A673 (cell line): ENCODE data around the gene TET1. TPM values are rescaled to one million over a fixed set of nuclear protein-coding genes. Genes with fewer than 3 reads are reported as not detected.
"Not testable (repeated sequence)": the region's sequence is repeated elsewhere in the genome, so short reads cannot be mapped to it uniquely, and the experiment has no call there.

ENCODE experiments used
- BruUV-seq: library from RNA; stranded (reverse); fragments of 400-500 nt; replicated peaks from 2 replicates; lab custom pipeline; 2021; lab: Mats Ljungman, UMichigan
- CTCF ChIA-PET: fragments of 300-600 bp; sonication (Branson Sonifier 250); formaldehyde crosslinking; loops from one replicate; lab custom pipeline; 2022; ENCODE audit warnings: antibody characterized with exemption; lab: Charles Lee
- POLR2A ChIA-PET: fragments of 300-600 bp; sonication (Branson Sonifier 250); formaldehyde crosslinking; loops from one replicate; lab custom pipeline; 2022; ENCODE audit warnings: antibody characterized with exemption; ENCODE audit not compliant: low non-redundant PET; lab: Charles Lee
- DNase-seq: peaks from one replicate; pipeline ENCODE4 v3.0.0-alpha.2; 2015; ENCODE audit warnings: low spot score
- H3K27ac ChIP-seq: fragments of 200-600 bp; sonication (generic); 2 replicates; pipeline ENCODE4 v1.5.1; 2016; ENCODE audit warnings: mixed run types, low read depth, mild to moderate bottlenecking, mixed read lengths, antibody characterized with exemption, low read length; ENCODE audit not compliant: poor library complexity, severe bottlenecking
- H3K27me3 ChIP-seq: fragments of 200-600 bp; sonication (generic); replicated peaks from 2 replicates; pipeline ENCODE4 v1.6.1; 2017; ENCODE audit warnings: mixed run types, low read depth, mild to moderate bottlenecking, mixed read lengths, antibody characterized with exemption, low read length; ENCODE audit not compliant: insufficient read depth, poor library complexity
- H3K36me3 ChIP-seq: fragments of 200-600 bp; sonication (generic); 2 replicates; pipeline ENCODE4 v1.6.1; 2016; ENCODE audit warnings: mixed run types, mild to moderate bottlenecking, mixed read lengths, antibody characterized with exemption, low read length; ENCODE audit not compliant: insufficient read depth, poor library complexity, severe bottlenecking
- H3K4me1 ChIP-seq: fragments of 200-600 bp; sonication (generic); 2 replicates; pipeline ENCODE4 v1.6.1; 2017; ENCODE audit warnings: mixed run types, mild to moderate bottlenecking, mixed read lengths, antibody characterized with exemption, low read length; ENCODE audit not compliant: insufficient read depth, poor library complexity, severe bottlenecking
- H3K4me3 ChIP-seq: fragments of 200-600 bp; sonication (generic); 2 replicates; pipeline ENCODE4 v1.5.1; 2016; ENCODE audit warnings: low read depth, mixed run types, mild to moderate bottlenecking, mixed read lengths, low read length; ENCODE audit not compliant: poor library complexity, severe bottlenecking
- H3K9me3 ChIP-seq: fragments of 200-600 bp; sonication (generic); 2 replicates; pipeline ENCODE4 v1.6.1; 2016; ENCODE audit warnings: mixed run types, low read depth, mild to moderate bottlenecking, mixed read lengths, antibody characterized with exemption, low read length; ENCODE audit not compliant: poor library complexity, severe bottlenecking
- EZH2 ChIP-seq: fragments of 200-600 bp; sonication (generic); IDR thresholded peaks from 2 replicates; pipeline ENCODE4 v1.6.1; 2017; ENCODE audit warnings: borderline replicate concordance, low read depth, mild to moderate bottlenecking, mixed read lengths, antibody characterized with exemption, low read length; ENCODE audit not compliant: poor library complexity, severe bottlenecking
- intact Hi-C: fragments of 100-400 bp; cut with micrococcal nuclease; formaldehyde crosslinking; loops from one replicate; pipeline ENCODE4 v1.10.0; 2022; ENCODE audit not compliant: unreplicated experiment
- total RNA-seq: library from RNA; stranded (reverse); gene quantifications from 2 replicates; pipeline ENCODE4 v1.2.3, GENCODE V29; 2021
- TF ChIP-seq, protein P1 (sequence below): fragments of 300-800, 200-600 bp; sonication (generic); conservative IDR thresholded peaks from 2 replicates; pipeline ENCODE4 v1.5.1; 2017; ENCODE audit warnings: low read depth, mild to moderate bottlenecking, antibody characterized with exemption, low read length, moderate library complexity, mixed read lengths

TET1 gene
- total RNA-seq, 1 experiment from 2014 or later = 15.2 TPM

DNA sequence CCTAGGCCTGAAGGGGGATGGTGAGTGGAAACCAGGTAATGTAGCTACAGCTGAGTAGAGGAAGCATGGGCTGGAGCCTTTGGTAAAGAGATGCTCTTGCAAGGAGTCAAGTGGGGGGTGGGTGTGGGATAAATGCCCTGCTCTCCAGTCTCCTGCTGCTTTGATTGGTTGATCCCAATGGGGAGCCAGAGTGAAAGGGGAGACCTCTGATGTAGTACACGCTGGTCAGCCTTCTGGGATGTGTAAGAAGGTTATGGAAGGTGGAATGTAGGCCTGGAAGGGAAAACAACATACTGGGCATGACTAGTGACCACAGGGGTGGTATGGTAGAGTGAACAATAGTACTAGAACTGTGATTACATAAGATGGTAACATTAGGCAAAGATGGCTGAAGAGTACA is 44.3 kb downstream of the TET1 start:
- Histone ChIP-seq H3K27me3 (no peaks in the 10 kb centered on the region), H3K4me3 (no peak overlapping the region), H3K36me3 (peaks cover 4% of the 10 kb centered on the region), H3K27ac (no peak overlapping the region), H3K4me1 (peaks cover 26% of the 10 kb centered on the region), H3K9me3 (no peaks in the 10 kb centered on the region)
- no TSS peak for BruUV-seq
- no peak for DNase-seq
- no peak for TF ChIP-seq EZH2
- ChIA-PET POLR2A (no interaction called here), CTCF (no interaction called here)
- intact Hi-C loops = no loop called here

DNA sequence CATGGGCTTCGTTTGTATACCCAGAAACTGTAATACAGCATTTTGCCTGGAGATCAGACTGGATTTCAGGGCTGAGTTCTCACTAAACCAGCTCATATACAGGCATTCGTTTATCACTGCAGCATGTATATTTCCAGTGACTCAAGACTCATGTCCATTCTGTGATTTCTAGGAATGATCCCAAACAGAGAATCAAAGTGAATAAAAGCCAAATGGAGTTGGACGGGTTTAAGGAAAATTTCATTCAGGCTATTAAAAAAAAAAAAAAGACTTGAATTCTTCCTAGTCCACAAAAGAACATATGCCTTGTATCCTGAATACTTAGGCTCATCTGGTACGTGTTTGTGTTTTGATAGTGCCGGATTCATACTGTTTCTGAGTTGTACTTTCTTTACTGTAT is 46.8 kb downstream of the TET1 start:
- DNase-seq = no peak
- intact Hi-C loops = no loop called here
- peak overlapping the region; percentile 3 for H3K27ac ChIP-seq
- no peaks in the 10 kb centered on the region for H3K9me3 ChIP-seq
- no peak overlapping the region for H3K4me3 ChIP-seq
- CTCF ChIA-PET = no interaction called here
- peaks cover 7% of the 10 kb centered on the region for H3K4me1 ChIP-seq
- peaks cover 4% of the 10 kb centered on the region for H3K36me3 ChIP-seq
- no peaks in the 10 kb centered on the region for H3K27me3 ChIP-seq
- TF ChIP-seq, protein P1, sequence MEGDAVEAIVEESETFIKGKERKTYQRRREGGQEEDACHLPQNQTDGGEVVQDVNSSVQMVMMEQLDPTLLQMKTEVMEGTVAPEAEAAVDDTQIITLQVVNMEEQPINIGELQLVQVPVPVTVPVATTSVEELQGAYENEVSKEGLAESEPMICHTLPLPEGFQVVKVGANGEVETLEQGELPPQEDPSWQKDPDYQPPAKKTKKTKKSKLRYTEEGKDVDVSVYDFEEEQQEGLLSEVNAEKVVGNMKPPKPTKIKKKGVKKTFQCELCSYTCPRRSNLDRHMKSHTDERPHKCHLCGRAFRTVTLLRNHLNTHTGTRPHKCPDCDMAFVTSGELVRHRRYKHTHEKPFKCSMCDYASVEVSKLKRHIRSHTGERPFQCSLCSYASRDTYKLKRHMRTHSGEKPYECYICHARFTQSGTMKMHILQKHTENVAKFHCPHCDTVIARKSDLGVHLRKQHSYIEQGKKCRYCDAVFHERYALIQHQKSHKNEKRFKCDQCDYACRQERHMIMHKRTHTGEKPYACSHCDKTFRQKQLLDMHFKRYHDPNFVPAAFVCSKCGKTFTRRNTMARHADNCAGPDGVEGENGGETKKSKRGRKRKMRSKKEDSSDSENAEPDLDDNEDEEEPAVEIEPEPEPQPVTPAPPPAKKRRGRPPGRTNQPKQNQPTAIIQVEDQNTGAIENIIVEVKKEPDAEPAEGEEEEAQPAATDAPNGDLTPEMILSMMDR = no peak
- TF ChIP-seq EZH2 = no peak
- POLR2A ChIA-PET = no interaction called here
- BruUV-seq = no TSS peak

DNA sequence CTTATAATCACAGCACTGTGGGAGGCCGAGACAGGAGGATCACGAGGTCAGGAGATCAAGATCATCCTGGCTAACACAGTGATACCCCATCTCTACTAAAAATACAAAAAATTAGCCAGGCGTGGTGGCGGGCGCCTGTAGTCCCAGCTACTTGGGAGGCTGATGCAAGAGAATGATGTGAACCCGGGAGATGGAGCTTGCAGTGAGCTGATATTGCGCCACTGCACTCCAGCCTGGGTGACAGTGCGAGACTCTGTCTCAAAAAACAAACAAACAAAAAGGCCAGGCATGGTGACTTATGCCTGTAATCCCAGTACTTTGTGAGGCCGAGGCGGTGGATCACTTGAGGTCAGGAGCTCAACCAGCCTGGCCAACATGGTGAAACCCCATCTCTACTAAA is 49.9 kb downstream of the TET1 start:
- CTCF ChIA-PET = interaction anchor here (0.6 kb wide), 1 partner anchor 17 kb away, joined by 11 read pairs; no protein-coding TSS in a partner anchor
- H3K27ac ChIP-seq, H3K27me3 ChIP-seq, H3K9me3 ChIP-seq, H3K36me3 ChIP-seq, DNase-seq, H3K4me1 ChIP-seq, POLR2A ChIA-PET, H3K4me3 ChIP-seq, BruUV-seq, intact Hi-C loops: not testable (repeated sequence)

DNA sequence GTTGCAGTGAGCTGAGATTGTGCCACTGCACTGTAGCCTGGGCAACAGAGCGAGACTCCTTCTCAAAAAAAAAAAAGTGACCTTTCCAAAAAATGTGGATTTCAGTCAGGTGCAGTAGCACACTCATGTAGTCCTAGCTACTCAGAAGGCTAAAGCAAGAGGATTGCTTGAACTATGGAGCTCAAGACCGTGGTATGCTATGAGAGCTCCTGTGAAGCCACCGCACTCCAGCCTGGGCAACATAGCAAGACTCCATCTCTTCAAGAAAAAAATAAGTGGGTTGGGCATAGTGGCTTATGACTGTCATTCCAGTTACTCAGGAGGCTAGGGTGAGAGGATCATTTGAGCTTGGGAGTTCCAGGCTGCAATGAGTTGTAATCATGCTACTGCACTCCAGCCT is 51.1 kb downstream of the TET1 start:
- BruUV-seq = no TSS peak
- POLR2A ChIA-PET = interaction anchor here (0.7 kb wide), 2 partner anchors 9 to 45 kb away, joined by 3 to 31 read pairs; no protein-coding TSS in a partner anchor
- Histone ChIP-seq H3K4me3 (no peak overlapping the region), H3K36me3 (no peaks in the 10 kb centered on the region), H3K4me1 (no peaks in the 10 kb centered on the region), H3K27ac (no peak overlapping the region), H3K27me3 (no peaks in the 10 kb centered on the region), H3K9me3 (no peaks in the 10 kb centered on the region)
- CTCF ChIA-PET = no interaction called here
- TF ChIP-seq, protein P1 = no peak
- no peak for TF ChIP-seq EZH2
- intact Hi-C loops = no loop called here
- DNase-seq = no peak

DNA sequence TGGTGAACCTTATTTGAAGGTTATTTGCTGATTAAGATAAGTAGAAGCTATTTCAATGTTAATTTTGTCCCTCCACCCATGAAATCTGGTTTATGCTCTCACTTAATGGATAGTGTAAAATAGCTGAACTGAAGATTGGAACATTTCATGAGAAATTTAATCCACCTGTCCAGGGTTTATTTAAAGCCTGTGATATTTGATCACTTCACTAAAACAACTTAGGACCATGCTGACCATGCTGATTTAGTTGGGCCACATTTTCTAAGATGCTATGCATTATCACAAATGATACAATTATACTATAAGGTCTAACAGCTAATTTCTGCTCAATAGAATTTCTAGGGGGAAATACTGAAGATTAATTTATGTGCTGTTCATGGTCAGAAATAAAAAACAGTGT is 53.8 kb downstream of the TET1 start:
- H3K9me3 ChIP-seq, H3K4me1 ChIP-seq, POLR2A ChIA-PET, BruUV-seq, H3K36me3 ChIP-seq, CTCF ChIA-PET, H3K4me3 ChIP-seq, H3K27me3 ChIP-seq, DNase-seq, H3K27ac ChIP-seq, intact Hi-C loops: not testable (repeated sequence)

DNA sequence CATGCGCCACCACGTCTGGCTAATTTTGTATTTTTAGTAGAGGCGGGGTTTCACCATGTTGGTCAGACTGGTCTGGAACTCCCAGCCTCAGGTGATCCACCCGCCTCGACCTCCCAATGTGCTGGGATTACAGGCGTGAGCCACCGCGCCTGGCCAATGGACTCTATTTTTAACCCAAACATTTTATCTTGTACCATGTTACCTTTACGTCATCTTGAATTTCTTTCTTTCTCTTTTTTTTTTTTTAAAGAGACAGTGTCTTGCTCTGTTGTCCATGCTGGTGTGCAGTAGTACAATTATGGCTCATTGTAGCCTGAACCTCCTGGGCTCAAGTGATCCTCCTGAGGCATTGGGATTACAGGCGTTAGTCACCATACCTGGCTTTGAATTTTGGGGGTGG is 57.6 kb downstream of the TET1 start:
- CTCF ChIA-PET = not testable (repeated sequence)

More for the DNA sequence above, 57.6 kb downstream of the TET1 start:
- BruUV-seq, H3K4me3 ChIP-seq, H3K36me3 ChIP-seq, H3K27ac ChIP-seq, intact Hi-C loops, H3K27me3 ChIP-seq, H3K9me3 ChIP-seq, POLR2A ChIA-PET, DNase-seq: not testable (repeated sequence)
- peaks cover 30% of the 10 kb centered on the region for H3K4me1 ChIP-seq
